ENCODE results near the gene MICAL3.

The MICAL3 gene

GRCh38 chr22:17829695-17830042 lies 194.7 kb downstream of the MICAL3 start:
- no peak for DNase-seq

GRCh38 chr22:17828502-17829080 lies 195.8 kb downstream of the MICAL3 start:
- DNase-seq: no peak

GRCh38 chr22:17827466-17827865 lies 196.9 kb downstream of the MICAL3 start:
- DNase-seq: no peak

- no peak for DNase-seq
Observed at GRCh38 chr22:17825876-17826550, 198.3 kb downstream of the MICAL3 start.

GRCh38 chr22:17824457-17824856 lies 199.9 kb downstream of the MICAL3 start:
- DNase-seq: no peak

- DNase-seq: no peak
Observed at GRCh38 chr22:17823964-17824363, 200.4 kb downstream of the MICAL3 start.

GRCh38 chr22:17823226-17823625 lies 201.1 kb downstream of the MICAL3 start:
- DNase-seq: no peak

- no peak for DNase-seq
Observed at GRCh38 chr22:17822087-17822486, 202.3 kb downstream of the MICAL3 start.

GRCh38 chr22:17820879-17821439 lies 203.4 kb downstream of the MICAL3 start:
- no peak for DNase-seq

GRCh38 chr22:17818649-17819048 lies 205.7 kb downstream of the MICAL3 start:
- DNase-seq: no peak

GRCh38 chr22:17818180-17818579 lies 206.2 kb downstream of the MICAL3 start:
- no peak for DNase-seq

- DNase-seq: no peak
Observed at GRCh38 chr22:17817511-17818065, 206.8 kb downstream of the MICAL3 start.

- DNase-seq: no peak
Observed at GRCh38 chr22:17817079-17817478, 207.3 kb downstream of the MICAL3 start.

- DNase-seq: no peak
Observed at GRCh38 chr22:17816649-17817048, 207.7 kb downstream of the MICAL3 start.

GRCh38 chr22:17815703-17816254 lies 208.6 kb downstream of the MICAL3 start:
- no peak for DNase-seq

- no peak for DNase-seq
Observed at GRCh38 chr22:17814830-17815229, 209.5 kb downstream of the MICAL3 start.

- no peak for DNase-seq
Observed at GRCh38 chr22:17814084-17814483, 210.3 kb downstream of the MICAL3 start.

GRCh38 chr22:17811119-17811518 lies 213.2 kb downstream of the MICAL3 start:
- no peak for DNase-seq

- no peak for DNase-seq
Observed at GRCh38 chr22:17810570-17811116, 213.7 kb downstream of the MICAL3 start.

- DNase-seq: no peak
Observed at GRCh38 chr22:17808693-17809403, 215.5 kb downstream of the MICAL3 start.

GRCh38 chr22:17807578-17808410 lies 216.6 kb downstream of the MICAL3 start:
- DNase-seq: no peak

GRCh38 chr22:17807086-17807485 lies 217.3 kb downstream of the MICAL3 start:
- no peak for DNase-seq

Data from SW 1271 (cell line).